ENCODE data around the gene CEP128. TPM values are rescaled to one million over a fixed set of nuclear protein-coding genes. Genes with fewer than 3 reads are reported as not detected.

The CEP128 gene
- total RNA-seq, 1 experiment from 2014 or later = 16.4 TPM

DNA sequence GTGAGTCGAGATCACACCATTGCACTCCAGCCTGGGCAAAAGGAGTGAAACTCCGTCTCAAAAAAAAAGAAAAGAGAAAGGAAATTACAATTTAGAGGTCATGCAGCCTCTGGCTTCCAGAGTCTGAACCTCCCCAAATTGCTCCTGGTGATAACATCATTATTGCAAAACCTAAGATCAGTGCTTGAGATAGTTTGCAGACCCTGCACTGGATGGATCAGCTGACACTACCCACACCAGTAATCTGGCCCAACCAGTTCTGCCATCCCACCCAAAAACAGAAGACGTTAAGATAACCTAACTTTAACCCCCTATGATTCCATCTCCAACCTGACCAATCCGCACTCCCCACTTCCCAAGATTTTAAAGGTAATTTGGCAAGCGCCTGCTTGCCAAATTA lies 376.5 kb downstream of the CEP128 start:
- Histone ChIP-seq H3K4me1 (ENCODE audit: control insufficient read depth in 1 of 2, insufficient read depth in 2 of 2, low read length in 2 of 2) (peaks cover 0 to 12% of the 10 kb centered on the region in 2 experiments; a peak in 2 of 4 replicates), H3K27ac (ENCODE audit: low read depth, low read length) (no peak overlapping the region), H3K4me3 (replicated peaks in 1 of 2; ENCODE audit: low read depth in 1 of 2, low read length in 2 of 2) (no peak overlapping the region), H3K9me2 (ENCODE audit: insufficient read depth) (no peaks in the 10 kb centered on the region), H3K9me3 (ENCODE audit: control insufficient read depth in 1 of 2, insufficient read depth in 1 of 2, low read depth in 1 of 2, low read length in 2 of 2) (no peaks in the 10 kb centered on the region), H2AFZ (ENCODE audit: low read depth, low read length, poor library complexity, severe bottlenecking) (no peak overlapping the region), H3K36me3 (ENCODE audit: control insufficient read depth in 1 of 2, insufficient read depth in 2 of 2, low read length in 2 of 2) (no peaks in the 10 kb centered on the region), H3K79me2 (ENCODE audit: insufficient read depth, low read length) (no peaks in the 10 kb centered on the region), H4K20me1 (ENCODE audit: insufficient read depth) (no peaks in the 10 kb centered on the region), H3K27me3 (ENCODE audit: insufficient read depth, low read length) (no peaks in the 10 kb centered on the region), H3K4me2 (ENCODE audit: low read length) (no peak overlapping the region), H3K9ac (ENCODE audit: low read length) (no peak overlapping the region)
- no TSS peak for BruUV-seq (replicated peaks)
- ChIA-PET RAD21 (ENCODE audit: low non-redundant PET in 1 of 2, low total read pairs in 2 of 2, uncharacterized antibody in 2 of 2, unreplicated experiment in 2 of 2) (no interaction called here), POLR2A (no interaction called here), CTCF (no interaction called here)
- DNase-seq (ENCODE audit: low read depth, low spot score) (no peak), ATAC-seq (no peak)
- no peak for TF ChIP-seq EZH2 (IDR thresholded peaks at IDR 0.05)
- no peak for TF ChIP-seq ZNF274 (IDR thresholded peaks at IDR 0.05; ENCODE audit: low read depth, low read length)
- no peak for TF ChIP-seq FOSL1 (IDR thresholded peaks at IDR 0.05; ENCODE audit: low read depth)
- TF ChIP-seq CBX3 (IDR thresholded peaks at IDR 0.05; ENCODE audit: low read depth) = no peak
- no peak for TF ChIP-seq ELF1 (IDR thresholded peaks at IDR 0.05; ENCODE audit: borderline replicate concordance, low read depth)
- TF ChIP-seq EGR1 (IDR thresholded peaks at IDR 0.05; ENCODE audit: low read depth) = no peak
- TF ChIP-seq TCF7L2 (IDR thresholded peaks at IDR 0.05; ENCODE audit: borderline replicate concordance, extremely low read depth, insufficient read depth, insufficient read length) = no peak
- no peak for TF ChIP-seq RAD21 (IDR thresholded peaks at IDR 0.05; ENCODE audit: low read depth)
- intact Hi-C loops (cut with micrococcal nuclease) = no loop called here

- no peaks in the 10 kb centered on the region for H3K9me2 ChIP-seq (ENCODE audit: insufficient read depth)
- H3K36me3 ChIP-seq (ENCODE audit: control insufficient read depth in 1 of 2, insufficient read depth in 2 of 2, low read length in 2 of 2) = no peaks in the 10 kb centered on the region
- H3K79me2 ChIP-seq (ENCODE audit: insufficient read depth, low read length) = no peaks in the 10 kb centered on the region
- H3K9me3 ChIP-seq (ENCODE audit: control insufficient read depth in 1 of 2, insufficient read depth in 1 of 2, low read depth in 1 of 2, low read length in 2 of 2) = no peaks in the 10 kb centered on the region
- DNase-seq (ENCODE audit: low read depth, low spot score) (no peak), ATAC-seq (no peak)
- no TSS peak for BruUV-seq (replicated peaks)
- H2AFZ ChIP-seq (ENCODE audit: low read depth, low read length, poor library complexity, severe bottlenecking) = no peak overlapping the region
- no peaks in the 10 kb centered on the region for H4K20me1 ChIP-seq (ENCODE audit: insufficient read depth)
- TF ChIP-seq TCF7L2 (IDR thresholded peaks at IDR 0.05; ENCODE audit: borderline replicate concordance, extremely low read depth, insufficient read depth, insufficient read length) (no peak), SRF (IDR thresholded peaks at IDR 0.05; ENCODE audit: low read depth) (no peak), EZH2phosphoT487 (IDR thresholded peaks at IDR 0.05; ENCODE audit: borderline replicate concordance) (no peak), EGR1 (IDR thresholded peaks at IDR 0.05; ENCODE audit: low read depth) (no peak), MAX (IDR thresholded peaks at IDR 0.05) (no peak), CBX3 (IDR thresholded peaks at IDR 0.05; ENCODE audit: low read depth) (no peak), SP1 (IDR thresholded peaks at IDR 0.05; ENCODE audit: low read depth) (no peak), JUND (IDR thresholded peaks at IDR 0.05) (no peak), RAD21 (IDR thresholded peaks at IDR 0.05; ENCODE audit: low read depth) (no peak), ZFX (IDR thresholded peaks at IDR 0.05) (no peak), POLR2A (IDR thresholded peaks at IDR 0.05; ENCODE audit: borderline replicate concordance, extremely low read depth, insufficient read depth, insufficient read length) (no peak)
- TF ChIP-seq, protein P1, sequence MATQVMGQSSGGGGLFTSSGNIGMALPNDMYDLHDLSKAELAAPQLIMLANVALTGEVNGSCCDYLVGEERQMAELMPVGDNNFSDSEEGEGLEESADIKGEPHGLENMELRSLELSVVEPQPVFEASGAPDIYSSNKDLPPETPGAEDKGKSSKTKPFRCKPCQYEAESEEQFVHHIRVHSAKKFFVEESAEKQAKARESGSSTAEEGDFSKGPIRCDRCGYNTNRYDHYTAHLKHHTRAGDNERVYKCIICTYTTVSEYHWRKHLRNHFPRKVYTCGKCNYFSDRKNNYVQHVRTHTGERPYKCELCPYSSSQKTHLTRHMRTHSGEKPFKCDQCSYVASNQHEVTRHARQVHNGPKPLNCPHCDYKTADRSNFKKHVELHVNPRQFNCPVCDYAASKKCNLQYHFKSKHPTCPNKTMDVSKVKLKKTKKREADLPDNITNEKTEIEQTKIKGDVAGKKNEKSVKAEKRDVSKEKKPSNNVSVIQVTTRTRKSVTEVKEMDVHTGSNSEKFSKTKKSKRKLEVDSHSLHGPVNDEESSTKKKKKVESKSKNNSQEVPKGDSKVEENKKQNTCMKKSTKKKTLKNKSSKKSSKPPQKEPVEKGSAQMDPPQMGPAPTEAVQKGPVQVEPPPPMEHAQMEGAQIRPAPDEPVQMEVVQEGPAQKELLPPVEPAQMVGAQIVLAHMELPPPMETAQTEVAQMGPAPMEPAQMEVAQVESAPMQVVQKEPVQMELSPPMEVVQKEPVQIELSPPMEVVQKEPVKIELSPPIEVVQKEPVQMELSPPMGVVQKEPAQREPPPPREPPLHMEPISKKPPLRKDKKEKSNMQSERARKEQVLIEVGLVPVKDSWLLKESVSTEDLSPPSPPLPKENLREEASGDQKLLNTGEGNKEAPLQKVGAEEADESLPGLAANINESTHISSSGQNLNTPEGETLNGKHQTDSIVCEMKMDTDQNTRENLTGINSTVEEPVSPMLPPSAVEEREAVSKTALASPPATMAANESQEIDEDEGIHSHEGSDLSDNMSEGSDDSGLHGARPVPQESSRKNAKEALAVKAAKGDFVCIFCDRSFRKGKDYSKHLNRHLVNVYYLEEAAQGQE (IDR thresholded peaks at IDR 0.05; ENCODE audit: low read depth) = no peak
- no peak overlapping the region for H3K4me2 ChIP-seq (ENCODE audit: low read length)
- intact Hi-C loops (cut with micrococcal nuclease) = no loop called here
- ChIA-PET POLR2A (no interaction called here), CTCF (interaction anchor here (0.7 kb wide), 1 partner anchor 58 kb away, joined by 4 read pairs; no protein-coding TSS in a partner anchor), RAD21 (ENCODE audit: low non-redundant PET in 1 of 2, low total read pairs in 2 of 2, uncharacterized antibody in 2 of 2, unreplicated experiment in 2 of 2) (no interaction called here)
- no peak overlapping the region for H3K27ac ChIP-seq (ENCODE audit: low read depth, low read length)
- H3K4me1 ChIP-seq (ENCODE audit: control insufficient read depth in 1 of 2, insufficient read depth in 2 of 2, low read length in 2 of 2) = peaks cover 0 to 11% of the 10 kb centered on the region in 2 experiments; a peak in 2 of 4 replicates
- no peak overlapping the region for H3K9ac ChIP-seq (ENCODE audit: low read length)
- no peak overlapping the region for H3K4me3 ChIP-seq (replicated peaks in 1 of 2; ENCODE audit: low read depth in 1 of 2, low read length in 2 of 2)
- H3K27me3 ChIP-seq (ENCODE audit: insufficient read depth, low read length) = no peaks in the 10 kb centered on the region
These were observed 377.5 kb downstream of the CEP128 start for GRCh38 chr14:80564051-80564450.

Data from HCT116 (cell line).